Erythroblast (primary cell): Measurements from ENCODE around the gene TEX14.
A peak's percentile ranks its signal among the peaks of the same experiment; 100 is the strongest.
"Not testable (repeated sequence)": the region's sequence is repeated elsewhere in the genome, so short reads cannot be mapped to it uniquely, and the experiment has no call there.

Source experiments
- DNase-seq, 2 experiments: peaks; one replicate each; lab custom pipeline; 2025; lab: John Stamatoyannopoulos, UW
- GATA1 ChIP-seq: IDR thresholded peaks from 2 replicates; pipeline ENCODE4 v1.6.1; 2011; ENCODE audit warnings: low read depth, mild to moderate bottlenecking, control low read depth, low read length, moderate library complexity
- POLR2A ChIP-seq: IDR thresholded peaks from 2 replicates; pipeline ENCODE4 v1.6.1; 2011; ENCODE audit warnings: mild to moderate bottlenecking, low read length

Gene TEX14

DNA sequence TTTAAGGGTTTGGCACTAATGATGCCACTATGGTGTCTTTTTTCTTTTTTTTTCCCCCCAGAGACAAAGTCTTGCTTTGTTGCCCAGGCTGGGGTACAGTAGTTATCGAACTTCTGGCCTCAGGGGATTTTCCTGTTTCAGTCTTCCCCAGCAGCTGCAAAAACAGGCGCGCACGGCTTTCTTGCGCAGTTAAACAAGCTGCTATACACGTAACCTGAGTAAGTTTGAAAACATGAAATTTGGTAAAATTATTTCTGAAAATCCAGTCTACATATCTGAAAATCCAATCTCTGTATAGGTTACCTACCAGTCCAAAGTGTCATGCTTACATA is 11.8 kb downstream of the TEX14 start:
- TF ChIP-seq GATA1 (no peak), POLR2A (no peak)
- no peak for DNase-seq

DNA sequence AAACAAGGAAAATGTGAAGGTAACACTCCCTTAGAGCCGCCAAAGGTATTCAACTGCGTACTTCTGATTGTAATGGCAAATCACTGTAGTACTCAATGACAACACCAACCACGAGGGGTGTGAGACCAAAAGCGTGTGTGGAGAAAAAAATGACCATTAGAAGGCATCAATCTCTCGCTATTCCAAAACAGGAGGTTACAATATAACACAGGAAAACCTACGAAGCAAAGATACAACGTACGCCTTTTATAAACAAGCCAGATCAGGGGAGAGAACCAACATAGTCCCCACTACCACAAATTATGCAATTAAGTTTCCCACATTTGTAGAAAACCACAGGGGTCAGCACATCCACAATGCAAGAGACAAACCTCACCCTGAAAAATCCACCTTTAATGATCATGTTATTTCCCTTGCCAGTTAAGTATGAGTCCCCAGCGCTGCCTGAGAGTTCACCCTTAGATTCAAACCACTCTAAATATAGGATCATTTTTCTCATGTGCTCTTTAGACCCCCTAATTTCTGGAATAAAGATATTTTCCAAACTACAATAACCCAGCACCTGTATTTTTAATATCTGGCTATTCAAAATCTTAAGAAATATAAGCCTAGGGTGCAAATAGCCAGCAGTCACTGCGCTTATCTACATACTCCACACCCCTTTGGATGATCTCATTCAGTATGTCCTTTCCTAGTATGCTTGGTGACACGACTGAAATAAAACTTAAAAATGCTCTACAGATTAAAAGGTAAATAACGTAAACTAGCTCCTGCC is 12.4 kb downstream of the TEX14 start:
- DNase-seq: peak in 1 of 2 experiments; percentile 42
- TF ChIP-seq POLR2A (peak; percentile 74), GATA1 (no peak)

DNA sequence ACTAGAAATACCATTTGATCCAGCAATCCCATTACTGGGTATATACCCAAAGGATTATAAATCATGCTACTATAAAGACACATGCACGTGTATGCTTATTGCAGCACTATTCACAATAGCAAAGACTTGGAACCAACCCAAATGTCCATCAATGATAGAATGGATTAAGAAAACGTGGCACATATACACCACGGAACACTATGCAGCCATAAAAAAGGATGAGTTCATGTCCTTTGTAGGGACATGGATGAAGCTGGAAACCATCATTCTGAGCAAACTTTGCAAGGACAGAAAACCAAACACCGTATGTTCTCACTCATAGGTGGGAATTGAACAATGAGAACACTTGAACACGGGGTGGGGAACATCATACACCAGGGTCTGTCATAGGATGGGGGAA is 13.6 kb downstream of the TEX14 start:
- DNase-seq: not testable (repeated sequence)

DNA sequence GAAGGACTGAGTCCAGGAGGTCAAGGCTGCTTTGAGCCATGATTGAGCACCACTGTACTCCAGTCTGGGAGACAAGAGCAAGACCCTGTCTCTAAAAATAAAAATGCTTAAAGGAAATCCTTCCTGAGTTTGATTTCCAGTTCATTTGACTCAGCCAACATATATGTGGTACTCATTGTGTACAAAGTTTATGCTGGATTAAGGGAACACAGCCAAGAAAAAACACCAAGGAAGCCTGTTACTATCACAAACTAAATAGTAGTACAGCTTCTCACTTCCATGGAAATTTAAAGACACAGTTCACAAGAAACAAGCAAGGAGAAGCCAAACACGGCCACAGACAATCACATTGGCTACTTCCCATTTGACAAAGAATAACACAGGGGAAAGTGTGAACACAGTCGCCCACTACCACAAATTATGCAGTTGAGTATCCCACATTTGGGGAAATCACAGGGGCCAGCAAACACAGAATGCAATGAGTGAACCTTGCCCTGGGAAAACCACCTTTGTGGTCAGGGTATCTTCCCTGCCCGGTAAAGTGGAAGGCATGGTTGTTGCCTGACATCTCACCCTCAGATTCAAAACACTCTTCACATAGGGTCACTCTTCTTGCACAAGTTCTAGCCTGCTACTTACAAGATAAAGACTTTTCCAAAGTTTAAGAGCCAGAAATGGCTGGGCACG is 14.5 kb downstream of the TEX14 start:
- TF ChIP-seq POLR2A (no peak), GATA1 (no peak)
- no peak for DNase-seq

DNA sequence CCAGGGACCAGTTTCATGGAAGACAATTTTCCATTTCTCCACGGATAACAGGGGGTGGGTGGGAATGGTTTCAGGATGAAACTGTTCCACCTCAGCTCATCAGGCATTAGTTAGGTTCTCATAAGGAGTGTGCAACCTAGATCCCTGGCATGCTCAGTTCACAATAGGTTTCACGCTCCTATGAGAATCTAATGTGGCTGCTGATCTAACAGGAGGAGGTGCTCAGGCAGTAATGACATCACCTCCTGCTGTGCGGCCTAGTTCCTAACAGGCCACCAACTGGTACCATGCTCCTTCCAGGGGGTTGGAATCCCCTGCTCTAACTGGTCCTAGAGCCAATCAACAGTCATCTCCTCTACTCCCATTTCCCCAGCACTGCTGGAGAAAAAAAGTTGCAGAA is 19.9 kb downstream of the TEX14 start:
- no peak for DNase-seq
- TF ChIP-seq POLR2A (no peak), GATA1 (no peak)

DNA sequence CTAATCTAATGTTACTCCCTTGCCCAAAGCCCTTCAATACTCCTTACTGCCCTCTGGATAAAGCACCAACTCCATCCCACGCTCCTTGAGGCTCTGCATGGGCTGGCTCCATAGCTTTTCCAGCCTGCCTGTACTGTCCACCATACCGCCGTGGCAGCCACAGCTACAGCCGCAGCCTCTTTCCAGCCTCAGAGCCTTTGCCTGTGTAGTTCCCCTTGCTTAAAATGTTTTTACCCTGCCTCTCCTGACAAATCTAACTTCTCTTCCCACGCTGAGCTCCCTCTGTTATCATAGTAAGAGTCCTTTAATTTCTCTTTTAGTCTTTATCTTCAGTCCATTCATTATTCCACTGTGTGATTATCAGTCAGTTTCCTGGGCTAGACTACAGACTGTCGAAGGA is 22.0 kb downstream of the TEX14 start:
- DNase-seq: no peak
- no peak for TF ChIP-seq POLR2A
- no peak for TF ChIP-seq GATA1

DNA sequence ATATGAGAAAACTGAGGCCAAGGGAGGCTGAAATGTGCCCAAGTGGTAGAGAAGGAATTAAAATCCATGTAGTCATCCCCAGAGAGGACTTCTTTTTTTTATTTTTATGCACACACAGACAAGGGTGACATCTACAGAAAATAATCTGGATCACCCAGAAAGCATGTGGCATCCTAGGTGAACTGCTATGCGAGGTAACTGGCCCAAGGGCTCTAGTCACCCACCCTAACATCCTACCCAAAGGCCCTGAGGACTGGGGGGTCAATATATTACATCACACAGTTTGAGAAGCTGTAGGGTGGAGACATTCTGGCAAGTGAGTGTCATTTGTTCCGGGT is 23.3 kb downstream of the TEX14 start:
- TF ChIP-seq GATA1 (no peak), POLR2A (no peak)
- no peak for DNase-seq

DNA sequence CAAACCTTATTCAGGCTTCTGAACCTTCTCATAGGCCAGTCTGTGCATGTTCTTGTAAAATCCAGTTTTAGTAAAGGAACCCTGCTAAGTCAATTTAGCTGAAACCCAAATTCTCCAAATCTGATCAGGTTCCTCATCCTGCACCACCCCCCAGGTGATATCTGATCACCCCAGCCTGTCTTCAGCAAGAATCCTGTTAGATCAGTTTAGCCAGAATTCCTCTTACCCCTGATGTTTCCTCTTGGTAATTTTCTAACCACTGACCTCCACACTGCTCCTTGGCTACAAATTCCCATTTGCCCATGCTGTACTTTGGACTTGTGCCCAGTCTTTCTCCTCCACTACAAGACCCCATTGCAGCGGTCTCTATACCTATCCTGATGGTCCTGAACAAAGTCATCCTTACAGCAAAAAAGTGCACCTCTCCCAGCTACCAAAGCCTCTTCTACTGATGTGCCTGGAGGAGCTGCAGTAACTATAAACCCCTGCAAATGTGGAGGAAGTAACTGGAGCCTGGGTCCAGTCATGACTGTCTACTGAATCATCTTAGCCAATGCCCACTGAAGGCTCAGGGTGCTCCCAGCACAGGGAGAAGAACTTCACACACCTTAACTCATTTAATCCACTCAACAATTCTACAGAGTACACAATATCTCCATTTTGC is 23.8 kb downstream of the TEX14 start:
- DNase-seq: no peak
- TF ChIP-seq POLR2A: no peak
- no peak for TF ChIP-seq GATA1

DNA sequence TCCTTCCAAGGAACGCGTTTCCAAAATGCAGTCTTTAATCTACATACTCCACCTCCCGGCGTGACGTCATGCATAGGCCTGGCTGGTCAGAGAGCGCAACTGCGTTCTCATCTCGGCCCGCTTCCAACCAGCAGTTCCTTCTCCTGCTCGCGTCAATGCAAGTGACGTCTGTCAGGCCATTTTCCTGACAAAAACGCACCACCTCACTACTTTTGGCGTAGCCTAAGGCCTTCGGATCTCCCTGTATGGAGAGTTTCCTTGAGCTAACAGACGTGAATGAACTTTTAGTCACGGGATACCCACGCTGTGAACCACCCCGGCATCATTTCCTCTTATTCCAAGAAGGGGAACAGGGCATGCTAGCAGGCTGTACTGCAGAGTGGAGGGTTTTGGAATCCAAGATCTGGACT is 25.0 kb downstream of the TEX14 start:
- peak; percentile 89 to 90 for DNase-seq
- TF ChIP-seq GATA1: no peak
- peak; percentile 6 for TF ChIP-seq POLR2A

DNA sequence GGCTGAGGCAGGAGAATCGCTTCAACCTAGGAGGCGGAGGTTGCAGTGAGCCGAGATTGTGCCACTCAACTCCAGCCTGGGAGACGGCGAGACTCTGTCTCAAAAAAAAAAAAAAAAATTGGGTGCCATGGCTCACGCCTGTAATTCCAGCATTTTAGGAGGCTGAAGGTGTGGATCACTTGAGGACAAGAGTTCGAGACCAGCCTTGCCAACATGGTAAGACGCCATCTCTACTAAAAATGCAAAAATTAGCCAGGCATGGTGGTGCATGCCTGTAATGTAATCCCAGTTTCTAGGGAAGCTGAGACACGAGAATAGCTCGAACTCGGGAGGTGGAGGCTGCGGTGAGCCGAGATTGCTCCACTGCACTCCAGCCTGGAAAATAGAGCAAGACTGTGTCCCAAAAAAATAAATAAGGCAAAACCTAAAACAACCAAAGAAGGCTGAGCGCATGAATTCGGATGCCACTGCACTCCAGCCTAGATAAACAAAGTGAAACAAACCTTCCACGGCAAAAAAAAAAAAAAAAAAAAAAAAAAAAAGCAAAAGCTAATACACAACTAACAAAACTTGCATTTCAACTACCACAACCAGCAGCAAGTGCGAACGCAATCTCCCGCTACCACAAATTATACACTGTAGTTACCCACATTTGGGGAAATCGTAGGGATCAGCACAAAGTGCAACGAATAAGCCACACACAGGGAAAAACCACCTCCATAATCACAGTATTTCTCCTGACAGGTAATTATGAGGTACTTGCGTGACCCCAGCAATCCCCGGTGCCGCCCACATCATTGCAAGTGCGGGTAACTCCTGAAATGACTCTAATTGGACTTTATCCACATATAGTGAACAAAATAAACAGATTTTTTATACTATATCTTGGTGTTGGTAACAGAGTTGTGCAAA is 25.6 kb downstream of the TEX14 start:
- TF ChIP-seq GATA1: no peak
- peak; percentile 34 for TF ChIP-seq POLR2A

DNA sequence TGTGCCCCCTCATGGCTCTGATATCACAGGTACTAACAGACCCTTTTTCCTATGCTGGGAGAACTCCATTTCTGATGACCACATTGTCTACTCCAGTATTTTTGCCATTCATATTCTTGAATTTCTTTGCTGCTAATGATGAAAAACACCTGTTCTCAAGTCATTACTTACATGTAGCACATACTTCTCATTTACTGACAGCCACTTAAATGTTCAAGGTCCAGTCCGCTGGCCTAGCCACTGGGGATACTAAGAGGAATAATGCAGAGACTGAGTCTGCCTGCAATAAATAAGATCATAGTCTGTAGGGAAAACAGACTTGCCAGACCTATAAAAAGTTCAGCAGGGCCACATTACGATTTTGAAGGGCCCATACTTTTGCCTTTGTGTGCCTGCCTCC is 27.5 kb downstream of the TEX14 start:
- no peak for TF ChIP-seq POLR2A
- TF ChIP-seq GATA1: no peak
- DNase-seq: no peak

More for the DNA sequence above, 25.6 kb downstream of the TEX14 start:
- no peak for DNase-seq

DNA sequence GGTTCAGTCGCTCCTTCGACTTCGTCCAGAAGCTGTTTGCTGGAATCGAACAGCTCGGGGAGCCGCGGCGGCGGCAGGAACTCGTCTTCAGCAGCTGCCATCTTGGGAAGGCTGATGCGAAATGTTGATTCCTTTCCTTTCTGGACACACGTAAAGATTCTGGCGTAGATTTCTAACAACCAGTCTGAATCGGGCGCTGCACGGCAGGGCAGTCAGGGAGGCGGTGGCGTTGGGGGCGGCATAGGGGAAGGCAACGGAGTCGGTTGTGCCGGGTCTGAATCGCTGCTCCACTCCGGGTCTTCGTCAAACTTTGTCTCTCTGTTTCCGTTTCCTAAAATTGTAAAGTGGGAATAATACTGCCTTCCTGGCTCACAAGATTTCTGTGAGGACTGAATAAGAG is 30.3 kb downstream of the TEX14 start:
- no peak for DNase-seq
- no peak for TF ChIP-seq GATA1

DNA sequence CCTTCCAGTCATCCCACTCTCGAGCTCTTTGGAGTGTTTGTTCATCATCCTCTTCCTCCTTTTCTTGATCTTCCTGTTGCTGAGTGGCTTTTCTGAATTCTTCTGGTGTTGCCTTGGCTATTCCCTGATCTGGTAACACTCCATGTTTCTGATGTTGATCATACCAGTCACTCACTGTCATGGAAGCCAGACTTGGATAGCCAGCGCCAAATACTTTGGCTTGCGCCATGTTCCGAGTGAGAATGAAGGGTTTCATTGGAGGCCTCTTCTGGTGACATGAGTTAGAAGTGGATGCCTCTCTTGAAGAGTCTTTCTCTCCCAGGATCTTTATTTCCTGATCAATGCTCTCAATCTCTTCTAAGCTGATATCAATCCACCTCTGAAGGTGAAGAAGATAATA is 31.2 kb downstream of the TEX14 start:
- TF ChIP-seq GATA1: no peak
- TF ChIP-seq POLR2A: no peak
- DNase-seq: no peak

DNA sequence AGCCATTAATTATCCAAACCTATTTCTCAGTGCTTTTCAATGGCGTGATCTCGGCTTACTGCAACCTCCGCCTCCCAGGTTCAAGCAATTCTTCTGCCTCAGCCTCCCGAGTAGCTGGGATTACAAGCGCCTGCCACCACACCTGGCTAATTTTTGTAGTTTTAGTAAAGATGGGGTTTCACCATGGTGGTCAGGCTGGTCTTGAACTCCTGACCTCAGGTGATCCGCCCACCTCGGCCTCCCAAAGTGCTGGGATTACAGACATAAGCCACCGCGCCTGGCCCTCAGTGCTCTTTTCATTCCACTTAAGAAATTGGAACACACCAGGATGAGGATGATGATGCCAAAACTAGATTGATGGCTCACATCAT is 32.1 kb downstream of the TEX14 start:
- not testable (repeated sequence) for DNase-seq
